ENCODE measurements around the gene TRIM40. TPM values are rescaled to one million over a fixed set of nuclear protein-coding genes. Genes with fewer than 3 reads are reported as not detected.

Gene TRIM40
- total and polyA plus RNA-seq, 2 of the 13 experiments (the other 11 are each of a cell fraction or from before 2014, with no cell fraction given) = 0.58 TPM; not detected in 1

DNA sequence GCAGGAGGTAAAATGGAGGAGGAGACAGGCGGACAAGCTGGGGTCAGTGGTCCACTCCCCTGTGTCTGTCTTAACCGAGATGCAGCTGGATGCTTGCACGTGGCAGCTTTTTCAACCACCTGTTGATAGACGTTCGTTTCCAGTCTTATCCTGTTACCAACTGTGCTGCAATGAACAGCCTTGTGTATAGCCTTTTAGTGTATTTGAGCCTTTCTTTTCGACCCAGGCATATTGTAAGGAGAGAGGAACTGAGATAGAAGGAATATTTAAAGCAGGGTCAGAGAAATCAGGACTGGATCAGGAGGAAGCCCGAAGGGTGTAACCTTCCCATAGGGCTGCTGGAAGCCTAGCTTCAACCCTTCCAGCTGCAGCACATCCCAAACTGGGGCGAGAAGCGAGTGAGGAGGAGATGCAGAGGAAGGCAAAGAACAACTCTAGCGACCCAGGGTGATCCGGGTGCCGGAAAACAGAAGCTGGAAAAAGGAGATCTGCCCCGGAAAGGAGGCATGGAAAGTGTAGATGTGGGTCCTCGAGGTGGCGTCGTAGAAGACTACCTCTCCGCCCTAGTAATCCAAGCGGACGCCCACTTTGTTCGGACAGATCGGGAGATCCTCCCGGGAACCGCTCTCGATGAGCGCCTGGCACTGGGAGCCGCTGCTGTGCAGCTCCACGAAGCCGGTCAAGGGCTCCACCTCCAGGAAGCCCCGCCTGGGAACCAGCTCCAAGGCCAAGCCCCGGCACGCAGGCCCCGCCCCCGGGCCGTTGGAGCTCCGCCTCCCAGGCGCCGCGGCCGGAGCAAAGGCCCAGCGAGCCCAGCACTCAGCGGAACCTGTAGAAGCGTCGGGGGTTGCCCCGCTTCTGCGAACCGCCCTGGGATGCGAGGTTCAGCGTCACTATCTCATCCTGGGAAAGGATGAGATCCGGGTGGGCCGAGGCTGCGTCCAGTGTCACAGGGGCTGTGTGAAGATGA, 34.2 kb upstream of the TRIM40 start (continued):
- TF ChIP-seq SOX6 (IDR thresholded peaks at IDR 0.05) (no peak), SOX6 (CRISPR knock-in tag; IDR thresholded peaks at IDR 0.05) (peak; percentile 81), GZF1 (CRISPR knock-in tag; IDR thresholded peaks at IDR 0.05) (0 out of 2 replicates have a peak, but pooled peaks have one; percentile 15), ZSCAN22 (CRISPR knock-in tag; IDR thresholded peaks at IDR 0.05) (no peak), ZNF337 (CRISPR knock-in tag; IDR thresholded peaks at IDR 0.05; ENCODE audit: borderline replicate concordance, low read depth) (no peak), PCBP2 (optimal IDR thresholded peaks at IDR 0.05; ENCODE audit: low read depth, low read length, poor library complexity, severe bottlenecking) (no peak), FOXA3 (CRISPR knock-in tag; IDR thresholded peaks at IDR 0.05) (peak; percentile 63), NONO (IDR thresholded peaks at IDR 0.05) (no peak), NONO (CRISPR knock-in tag; conservative IDR thresholded peaks at IDR 0.05) (peak; percentile 26; the same call in 1 of the 2 replicates), MEF2D (CRISPR knock-in tag; IDR thresholded peaks at IDR 0.05) (peak; percentile 57; the same call in 1 of the 2 replicates), HDAC2 (CRISPR knock-in tag; IDR thresholded peaks at IDR 0.05) (peak; percentile 58), ZNF670 (CRISPR knock-in tag; IDR thresholded peaks at IDR 0.05; ENCODE audit: borderline replicate concordance) (no peak), SMAD3 (CRISPR knock-in tag; IDR thresholded peaks at IDR 0.05) (peak; percentile 82), MXD1 (CRISPR knock-in tag; IDR thresholded peaks at IDR 0.05) (peak; percentile 81), ZNF780A (CRISPR knock-in tag; IDR thresholded peaks at IDR 0.05) (no peak), ZNF18 (CRISPR knock-in tag; IDR thresholded peaks at IDR 0.05; ENCODE audit: insufficient replicate concordance) (peak; percentile 1), ZNF329 (CRISPR knock-in tag; IDR thresholded peaks at IDR 0.05; ENCODE audit: low read depth) (peak; percentile 72; the same call in 1 of the 2 replicates), RAD51 (IDR thresholded peaks at IDR 0.05; ENCODE audit: borderline replicate concordance) (no peak)
- TF ChIP-seq, protein P1, sequence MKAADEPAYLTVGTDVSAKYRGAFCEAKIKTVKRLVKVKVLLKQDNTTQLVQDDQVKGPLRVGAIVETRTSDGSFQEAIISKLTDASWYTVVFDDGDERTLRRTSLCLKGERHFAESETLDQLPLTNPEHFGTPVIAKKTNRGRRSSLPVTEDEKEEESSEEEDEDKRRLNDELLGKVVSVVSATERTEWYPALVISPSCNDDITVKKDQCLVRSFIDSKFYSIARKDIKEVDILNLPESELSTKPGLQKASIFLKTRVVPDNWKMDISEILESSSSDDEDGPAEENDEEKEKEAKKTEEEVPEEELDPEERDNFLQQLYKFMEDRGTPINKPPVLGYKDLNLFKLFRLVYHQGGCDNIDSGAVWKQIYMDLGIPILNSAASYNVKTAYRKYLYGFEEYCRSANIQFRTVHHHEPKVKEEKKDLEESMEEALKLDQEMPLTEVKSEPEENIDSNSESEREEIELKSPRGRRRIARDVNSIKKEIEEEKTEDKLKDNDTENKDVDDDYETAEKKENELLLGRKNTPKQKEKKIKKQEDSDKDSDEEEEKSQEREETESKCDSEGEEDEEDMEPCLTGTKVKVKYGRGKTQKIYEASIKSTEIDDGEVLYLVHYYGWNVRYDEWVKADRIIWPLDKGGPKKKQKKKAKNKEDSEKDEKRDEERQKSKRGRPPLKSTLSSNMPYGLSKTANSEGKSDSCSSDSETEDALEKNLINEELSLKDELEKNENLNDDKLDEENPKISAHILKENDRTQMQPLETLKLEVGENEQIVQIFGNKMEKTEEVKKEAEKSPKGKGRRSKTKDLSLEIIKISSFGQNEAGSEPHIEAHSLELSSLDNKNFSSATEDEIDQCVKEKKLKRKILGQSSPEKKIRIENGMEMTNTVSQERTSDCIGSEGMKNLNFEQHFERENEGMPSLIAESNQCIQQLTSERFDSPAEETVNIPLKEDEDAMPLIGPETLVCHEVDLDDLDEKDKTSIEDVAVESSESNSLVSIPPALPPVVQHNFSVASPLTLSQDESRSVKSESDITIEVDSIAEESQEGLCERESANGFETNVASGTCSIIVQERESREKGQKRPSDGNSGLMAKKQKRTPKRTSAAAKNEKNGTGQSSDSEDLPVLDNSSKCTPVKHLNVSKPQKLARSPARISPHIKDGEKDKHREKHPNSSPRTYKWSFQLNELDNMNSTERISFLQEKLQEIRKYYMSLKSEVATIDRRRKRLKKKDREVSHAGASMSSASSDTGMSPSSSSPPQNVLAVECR (CRISPR knock-in tag; IDR thresholded peaks at IDR 0.05; ENCODE audit: borderline replicate concordance) = peak; percentile 83; the same call in 1 of the 2 replicates
- TF ChIP-seq, protein P2, sequence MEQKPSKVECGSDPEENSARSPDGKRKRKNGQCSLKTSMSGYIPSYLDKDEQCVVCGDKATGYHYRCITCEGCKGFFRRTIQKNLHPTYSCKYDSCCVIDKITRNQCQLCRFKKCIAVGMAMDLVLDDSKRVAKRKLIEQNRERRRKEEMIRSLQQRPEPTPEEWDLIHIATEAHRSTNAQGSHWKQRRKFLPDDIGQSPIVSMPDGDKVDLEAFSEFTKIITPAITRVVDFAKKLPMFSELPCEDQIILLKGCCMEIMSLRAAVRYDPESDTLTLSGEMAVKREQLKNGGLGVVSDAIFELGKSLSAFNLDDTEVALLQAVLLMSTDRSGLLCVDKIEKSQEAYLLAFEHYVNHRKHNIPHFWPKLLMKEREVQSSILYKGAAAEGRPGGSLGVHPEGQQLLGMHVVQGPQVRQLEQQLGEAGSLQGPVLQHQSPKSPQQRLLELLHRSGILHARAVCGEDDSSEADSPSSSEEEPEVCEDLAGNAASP (CRISPR knock-in tag; IDR thresholded peaks at IDR 0.05; ENCODE audit: borderline replicate concordance) = peak; percentile 75
- TF ChIP-seq, protein P3, sequence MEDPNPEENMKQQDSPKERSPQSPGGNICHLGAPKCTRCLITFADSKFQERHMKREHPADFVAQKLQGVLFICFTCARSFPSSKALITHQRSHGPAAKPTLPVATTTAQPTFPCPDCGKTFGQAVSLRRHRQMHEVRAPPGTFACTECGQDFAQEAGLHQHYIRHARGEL (CRISPR knock-in tag; IDR thresholded peaks at IDR 0.05) = 0 out of 2 replicates have a peak, but pooled peaks have one; percentile 29

Data from HepG2 (cell line).